IMR-90 (cell line): Measurements from ENCODE around the gene RGMA.

Experiments used
- MAFK ChIP-seq: IDR thresholded peaks from 2 replicates; pipeline ENCODE4 v1.6.1; 2012; ENCODE audit warnings: low read depth, low read length, improper control_type of control experiment
- MXI1 ChIP-seq: IDR thresholded peaks from 2 replicates; pipeline ENCODE4 v1.6.1; 2012; ENCODE audit warnings: low read depth, mild to moderate bottlenecking, low read length, moderate library complexity, borderline replicate concordance
- POLR2A ChIP-seq: IDR thresholded peaks from 2 replicates; pipeline ENCODE4 v1.6.1; 2012; ENCODE audit warnings: mild to moderate bottlenecking, low read depth, low read length
- RAD21 ChIP-seq: IDR thresholded peaks from 2 replicates; pipeline ENCODE4 v1.6.1; 2012; ENCODE audit warnings: low read length, improper control_type of control experiment
- RFX5 ChIP-seq: IDR thresholded peaks from 2 replicates; pipeline ENCODE4 v1.8.0; 2012; ENCODE audit warnings: low read depth, mild to moderate bottlenecking, low read length, moderate library complexity
- TF ChIP-seq, protein P1 (sequence below): conservative IDR thresholded peaks from 2 replicates; pipeline ENCODE4 v1.5.1; 2012; ENCODE audit warnings: mild to moderate bottlenecking, low read depth, low read length, improper control_type of control experiment
- TF ChIP-seq, protein P2 (sequence below): fragments of 150-350 bp; IDR thresholded peaks from 2 replicates; pipeline ENCODE4 v1.6.1; 2016; ENCODE audit warnings: low read depth, mild to moderate bottlenecking, low read length, moderate library complexity, borderline replicate concordance

DNA sequence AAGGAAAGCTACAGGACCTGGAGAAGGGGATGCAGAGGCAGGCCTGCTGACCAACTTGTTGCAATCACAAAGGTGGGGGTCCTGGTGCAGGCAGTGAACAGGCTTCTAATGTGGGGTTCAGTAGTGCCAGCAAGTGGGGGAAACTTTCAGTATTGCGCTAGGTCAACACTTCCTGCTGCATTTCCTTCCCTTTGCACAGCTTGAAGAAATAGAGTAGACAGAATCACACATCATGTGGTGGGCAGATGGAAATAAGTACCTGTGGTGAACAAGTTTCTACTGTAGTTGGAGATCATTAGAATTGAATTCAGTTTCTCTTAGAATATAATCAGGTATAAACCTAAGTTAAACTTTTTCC lies 63.4 kb downstream of the RGMA start:
- TF ChIP-seq, protein P1, sequence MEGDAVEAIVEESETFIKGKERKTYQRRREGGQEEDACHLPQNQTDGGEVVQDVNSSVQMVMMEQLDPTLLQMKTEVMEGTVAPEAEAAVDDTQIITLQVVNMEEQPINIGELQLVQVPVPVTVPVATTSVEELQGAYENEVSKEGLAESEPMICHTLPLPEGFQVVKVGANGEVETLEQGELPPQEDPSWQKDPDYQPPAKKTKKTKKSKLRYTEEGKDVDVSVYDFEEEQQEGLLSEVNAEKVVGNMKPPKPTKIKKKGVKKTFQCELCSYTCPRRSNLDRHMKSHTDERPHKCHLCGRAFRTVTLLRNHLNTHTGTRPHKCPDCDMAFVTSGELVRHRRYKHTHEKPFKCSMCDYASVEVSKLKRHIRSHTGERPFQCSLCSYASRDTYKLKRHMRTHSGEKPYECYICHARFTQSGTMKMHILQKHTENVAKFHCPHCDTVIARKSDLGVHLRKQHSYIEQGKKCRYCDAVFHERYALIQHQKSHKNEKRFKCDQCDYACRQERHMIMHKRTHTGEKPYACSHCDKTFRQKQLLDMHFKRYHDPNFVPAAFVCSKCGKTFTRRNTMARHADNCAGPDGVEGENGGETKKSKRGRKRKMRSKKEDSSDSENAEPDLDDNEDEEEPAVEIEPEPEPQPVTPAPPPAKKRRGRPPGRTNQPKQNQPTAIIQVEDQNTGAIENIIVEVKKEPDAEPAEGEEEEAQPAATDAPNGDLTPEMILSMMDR = no peak
- TF ChIP-seq POLR2A (no peak), RFX5 (no peak), RAD21 (no peak), MAFK (no peak), MXI1 (no peak)
- TF ChIP-seq, protein P2, sequence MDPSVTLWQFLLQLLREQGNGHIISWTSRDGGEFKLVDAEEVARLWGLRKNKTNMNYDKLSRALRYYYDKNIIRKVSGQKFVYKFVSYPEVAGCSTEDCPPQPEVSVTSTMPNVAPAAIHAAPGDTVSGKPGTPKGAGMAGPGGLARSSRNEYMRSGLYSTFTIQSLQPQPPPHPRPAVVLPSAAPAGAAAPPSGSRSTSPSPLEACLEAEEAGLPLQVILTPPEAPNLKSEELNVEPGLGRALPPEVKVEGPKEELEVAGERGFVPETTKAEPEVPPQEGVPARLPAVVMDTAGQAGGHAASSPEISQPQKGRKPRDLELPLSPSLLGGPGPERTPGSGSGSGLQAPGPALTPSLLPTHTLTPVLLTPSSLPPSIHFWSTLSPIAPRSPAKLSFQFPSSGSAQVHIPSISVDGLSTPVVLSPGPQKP = no peak
